Activated T-cell treated with anti-CD3 and anti-CD28 coated beads, Interleukin-2, amount 50 U/mL, for 4 hours (primary cell): ENCODE results near the gene STK39. TPM values are rescaled to one million over a fixed set of nuclear protein-coding genes. Genes with fewer than 3 reads are reported as not detected.

Experiments used
- ATAC-seq, 2 donors: fragments of 200-7000 bp; cut with Tn5 transposase; one replicate each; pipeline ENCODE4 v1.10.0; 2021
- DNase-seq: peaks from one replicate; pipeline ENCODE4 v3.0.0-alpha.2; 2020
- H3K27me3 Mint-ChIP-seq: one replicate; pipeline ENCODE4 v1.8.0; 2021; ENCODE audit warnings: low read depth, mixed read lengths
- H3K36me3 Mint-ChIP-seq: one replicate; pipeline ENCODE4 v1.8.0; 2022; ENCODE audit warnings: mixed read lengths; ENCODE audit not compliant: insufficient read depth
- H3K4me1 Mint-ChIP-seq: one replicate; pipeline ENCODE4 v1.8.0; 2021; ENCODE audit warnings: low read depth, mixed read lengths
- H3K4me3 Mint-ChIP-seq: one replicate; pipeline ENCODE4 v1.8.0; 2021; ENCODE audit warnings: mild to moderate bottlenecking, moderate library complexity, mixed read lengths
- H3K9me3 Mint-ChIP-seq: one replicate; pipeline ENCODE4 v1.8.0; 2021; ENCODE audit warnings: mixed read lengths
- total RNA-seq, 3 donors: library from RNA; stranded (reverse); gene quantifications; one replicate each; pipeline ENCODE4 v1.2.1, GENCODE V29; 2021

Gene STK39
- total RNA-seq, 3 donors from 2014 or later: 24.9 to 31.9 (median 31.5) TPM

DNA sequence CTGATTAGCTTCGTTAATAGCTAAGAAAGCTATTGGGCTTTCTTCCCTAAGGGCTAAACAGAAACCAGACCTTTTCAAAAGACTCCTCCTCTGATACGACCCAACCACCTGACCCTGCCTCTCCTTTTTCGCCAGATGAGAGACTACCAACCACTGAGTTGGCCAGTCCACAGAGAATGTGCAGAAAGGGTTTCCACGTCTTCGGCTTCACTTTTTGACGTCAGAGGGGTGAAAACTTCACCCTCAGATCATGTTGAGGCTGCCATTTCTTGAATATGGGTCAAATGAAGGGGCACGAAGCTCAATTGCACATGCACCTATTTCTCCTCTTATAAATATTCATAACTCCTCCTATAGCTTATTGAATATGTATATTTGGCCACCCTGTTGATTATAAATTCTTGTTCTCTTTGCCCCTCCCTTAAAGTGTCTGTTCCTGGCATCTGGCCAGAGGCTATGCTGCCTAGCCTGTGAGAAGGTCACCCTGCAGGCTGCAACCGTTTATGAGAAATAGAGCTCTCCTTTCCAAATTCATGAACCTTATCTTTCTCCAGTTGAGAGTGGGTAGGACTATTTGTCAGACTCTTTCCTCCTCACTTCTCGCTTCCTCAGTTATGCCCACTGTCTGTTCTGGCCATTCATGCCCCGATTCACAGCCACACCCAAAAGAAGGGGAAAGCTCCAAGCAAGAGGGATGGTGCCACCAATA is 301.6 kb downstream of the STK39 start:
- DNase-seq (no peak), ATAC-seq (no peak)
- Mint-ChIP-seq H3K27me3 (peaks cover 2% of the 10 kb centered on the region), H3K4me1 (no peaks in the 10 kb centered on the region), H3K4me3 (no peak overlapping the region), H3K36me3 (no peaks in the 10 kb centered on the region), H3K9me3 (peaks cover 3% of the 10 kb centered on the region)

DNA sequence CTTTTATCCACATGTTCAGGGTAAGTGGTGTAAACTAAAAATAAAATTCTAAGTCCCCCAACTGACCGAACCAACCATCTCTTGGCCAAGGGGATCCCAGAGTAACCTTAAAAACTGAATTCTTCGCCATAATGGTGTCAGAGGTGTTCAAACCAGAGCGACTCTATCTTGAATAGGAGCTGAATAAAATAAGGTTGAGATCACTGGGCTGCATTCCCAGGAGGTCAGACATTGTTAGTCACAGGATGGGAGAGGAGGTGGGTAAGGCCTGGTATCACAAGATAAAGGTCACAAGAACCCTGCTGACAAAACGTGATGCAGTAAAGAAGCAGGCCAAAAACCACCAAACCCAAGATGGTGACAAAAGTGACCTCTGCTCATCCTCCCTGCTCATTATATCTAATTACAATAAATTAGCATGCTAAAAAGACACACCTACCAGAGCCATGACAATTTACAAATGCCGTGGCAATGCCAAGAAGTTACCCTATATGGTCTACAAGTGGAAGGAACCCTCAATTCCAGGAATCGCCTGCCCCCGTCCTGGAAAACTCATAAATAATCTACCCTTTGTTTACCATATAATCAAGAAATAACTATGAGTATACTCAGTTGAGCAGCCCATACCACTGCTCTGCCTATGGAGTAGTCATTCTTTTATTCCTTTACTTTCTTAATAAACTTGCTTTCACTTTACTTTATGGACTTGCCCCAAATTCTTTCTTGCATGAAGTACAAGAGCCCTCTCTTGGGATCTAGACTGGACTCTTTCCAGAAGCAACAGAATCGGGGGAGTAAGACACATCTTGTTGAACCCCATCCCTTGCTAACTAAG is 302.4 kb downstream of the STK39 start:
- H3K4me1 Mint-ChIP-seq: no peaks in the 10 kb centered on the region
- DNase-seq: no peak
- H3K27me3 Mint-ChIP-seq: peaks cover 8% of the 10 kb centered on the region
- peaks cover 3% of the 10 kb centered on the region for H3K9me3 Mint-ChIP-seq
- H3K36me3 Mint-ChIP-seq: no peaks in the 10 kb centered on the region
- no peak overlapping the region for H3K4me3 Mint-ChIP-seq
- ATAC-seq: no peak

GRCh38 chr2:167943897-167944296 is 303.5 kb downstream of the STK39 start:
- DNase-seq (no peak), ATAC-seq (no peak)
- H3K4me1 Mint-ChIP-seq: no peaks in the 10 kb centered on the region
- no peak overlapping the region for H3K4me3 Mint-ChIP-seq
- peaks cover 3% of the 10 kb centered on the region for H3K9me3 Mint-ChIP-seq
- H3K36me3 Mint-ChIP-seq: no peaks in the 10 kb centered on the region
- H3K27me3 Mint-ChIP-seq: peaks cover 13% of the 10 kb centered on the region

DNA sequence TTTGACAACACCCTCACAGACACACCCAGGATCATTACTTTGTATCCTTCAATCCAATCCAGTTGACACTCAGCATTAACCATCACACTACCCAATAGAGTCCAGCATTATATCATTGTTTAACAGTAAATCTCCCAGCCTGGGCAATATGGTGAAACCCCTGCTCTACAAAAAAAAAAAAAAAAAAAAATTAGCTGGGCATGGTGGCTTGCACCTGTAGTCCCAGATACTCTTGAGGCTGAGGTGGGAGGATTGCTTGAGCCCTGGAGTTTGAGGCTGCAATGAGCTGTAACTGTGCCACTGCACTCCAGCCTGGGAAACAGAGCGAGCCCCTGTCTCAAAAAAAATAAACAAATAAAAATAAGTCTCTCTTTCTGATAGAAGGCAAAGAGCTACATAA is 304.0 kb downstream of the STK39 start:
- peaks cover 3% of the 10 kb centered on the region for H3K9me3 Mint-ChIP-seq
- H3K36me3 Mint-ChIP-seq: no peaks in the 10 kb centered on the region
- no peaks in the 10 kb centered on the region for H3K4me1 Mint-ChIP-seq
- DNase-seq: no peak
- no peak overlapping the region for H3K4me3 Mint-ChIP-seq
- H3K27me3 Mint-ChIP-seq: peaks cover 13% of the 10 kb centered on the region
- ATAC-seq: no peak

DNA sequence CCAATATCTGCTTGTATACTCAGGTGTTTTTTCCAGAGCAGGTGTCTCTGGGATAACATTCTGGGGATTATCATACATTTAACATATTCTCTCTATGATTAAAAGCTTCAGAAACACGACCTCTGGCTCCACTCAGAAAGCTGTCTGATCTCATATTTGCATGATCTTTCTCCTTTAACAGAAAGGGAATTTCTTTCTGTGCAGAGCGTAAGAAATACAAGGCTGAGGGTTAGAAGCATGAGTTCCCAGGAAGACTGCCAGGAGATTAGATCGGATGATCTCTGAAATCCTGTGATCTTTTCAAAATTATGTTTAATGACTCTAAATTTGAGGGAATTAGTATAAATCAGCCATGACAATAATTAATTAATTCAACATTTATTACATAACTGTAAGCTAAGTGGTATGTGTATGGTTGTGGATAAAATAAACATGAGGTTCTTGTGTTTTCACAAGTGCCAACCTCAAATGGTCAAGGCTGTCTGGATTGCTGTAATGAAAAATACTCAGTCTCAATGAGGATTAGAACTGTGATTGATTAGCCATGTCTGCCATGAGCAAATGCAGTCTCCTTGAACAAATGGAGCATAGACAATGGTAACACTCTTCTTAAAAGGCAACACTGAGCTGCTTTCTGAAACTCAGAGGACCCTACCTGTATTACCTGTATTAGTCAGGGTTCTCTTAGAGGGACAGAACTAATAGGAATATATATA is 304.9 kb downstream of the STK39 start:
- no peak for DNase-seq
- Mint-ChIP-seq H3K4me1 (no peaks in the 10 kb centered on the region), H3K4me3 (no peak overlapping the region), H3K36me3 (no peaks in the 10 kb centered on the region), H3K9me3 (peaks cover 3% of the 10 kb centered on the region), H3K27me3 (peaks cover 13% of the 10 kb centered on the region)
- ATAC-seq: no peak

DNA sequence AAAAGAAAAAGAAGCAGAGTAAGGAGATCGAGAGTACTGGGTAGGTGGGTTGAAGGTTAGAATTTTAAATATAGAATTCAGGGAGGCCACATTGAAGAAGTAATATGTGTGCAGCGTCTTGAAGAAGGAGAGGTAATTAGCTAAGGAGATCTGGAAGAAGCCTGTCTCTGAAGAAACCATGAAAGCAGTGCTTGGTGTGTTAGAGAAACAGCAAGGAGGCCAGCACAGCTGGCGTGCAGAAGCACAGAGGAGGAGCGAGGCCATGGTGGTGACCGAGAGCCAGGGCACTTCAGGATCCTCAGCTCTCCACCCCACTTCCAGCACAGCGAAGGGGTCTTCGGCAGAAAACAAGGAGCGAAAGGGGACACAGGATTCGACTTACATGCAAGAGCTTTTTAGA is 305.8 kb downstream of the STK39 start:
- peaks cover 13% of the 10 kb centered on the region for H3K27me3 Mint-ChIP-seq
- H3K36me3 Mint-ChIP-seq: no peaks in the 10 kb centered on the region
- peaks cover 3% of the 10 kb centered on the region for H3K9me3 Mint-ChIP-seq
- DNase-seq: no peak
- ATAC-seq: no peak
- no peaks in the 10 kb centered on the region for H3K4me1 Mint-ChIP-seq
- H3K4me3 Mint-ChIP-seq: no peak overlapping the region

- DNase-seq (no peak), ATAC-seq (no peak)
- Mint-ChIP-seq H3K4me1 (no peaks in the 10 kb centered on the region), H3K27me3 (peaks cover 13% of the 10 kb centered on the region), H3K36me3 (no peaks in the 10 kb centered on the region), H3K4me3 (no peak overlapping the region), H3K9me3 (peaks cover 3% of the 10 kb centered on the region)
These were observed 306.5 kb downstream of the STK39 start for GRCh38 chr2:167940734-167941507.

- H3K4me3 Mint-ChIP-seq: no peak overlapping the region
- ATAC-seq: no peak
- no peaks in the 10 kb centered on the region for H3K36me3 Mint-ChIP-seq
- no peak for DNase-seq
- H3K4me1 Mint-ChIP-seq: no peaks in the 10 kb centered on the region
- H3K9me3 Mint-ChIP-seq: peaks cover 2% of the 10 kb centered on the region
- H3K27me3 Mint-ChIP-seq: peaks cover 13% of the 10 kb centered on the region
These were observed 307.1 kb downstream of the STK39 start for GRCh38 chr2:167940346-167940725.

- no peaks in the 10 kb centered on the region for H3K4me1 Mint-ChIP-seq
- H3K27me3 Mint-ChIP-seq: peaks cover 13% of the 10 kb centered on the region
- H3K4me3 Mint-ChIP-seq: no peak overlapping the region
- H3K36me3 Mint-ChIP-seq: no peaks in the 10 kb centered on the region
- H3K9me3 Mint-ChIP-seq: no peaks in the 10 kb centered on the region
- no peak for DNase-seq
- no peak for ATAC-seq
These were observed 307.7 kb downstream of the STK39 start for GRCh38 chr2:167939514-167940345.

- H3K4me3 Mint-ChIP-seq: no peak overlapping the region
- peaks cover 13% of the 10 kb centered on the region for H3K27me3 Mint-ChIP-seq
- DNase-seq (no peak), ATAC-seq (no peak)
- H3K4me1 Mint-ChIP-seq: no peaks in the 10 kb centered on the region
- no peaks in the 10 kb centered on the region for H3K9me3 Mint-ChIP-seq
- no peaks in the 10 kb centered on the region for H3K36me3 Mint-ChIP-seq
These were observed 310.0 kb downstream of the STK39 start for GRCh38 chr2:167937403-167937802.

DNA sequence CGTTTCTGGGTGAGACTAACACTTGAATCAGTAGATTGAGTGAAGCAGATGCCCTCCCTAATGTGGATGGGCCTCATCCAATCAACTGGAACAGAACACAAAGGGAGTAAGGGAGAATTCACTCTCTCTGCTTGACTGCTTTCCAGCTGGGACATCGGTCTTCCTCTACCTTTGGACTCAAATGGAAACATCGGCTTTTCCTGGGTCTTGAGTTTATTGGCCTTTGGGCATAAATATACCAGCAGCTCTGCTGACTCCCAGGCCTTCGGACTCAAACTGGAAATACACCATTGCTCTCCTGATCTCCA is 311.6 kb downstream of the STK39 start:
- H3K27me3 Mint-ChIP-seq: peaks cover 10% of the 10 kb centered on the region
- DNase-seq: no peak
- H3K9me3 Mint-ChIP-seq: no peaks in the 10 kb centered on the region
- H3K4me3 Mint-ChIP-seq: no peak overlapping the region
- ATAC-seq: no peak
- no peaks in the 10 kb centered on the region for H3K36me3 Mint-ChIP-seq
- H3K4me1 Mint-ChIP-seq: no peaks in the 10 kb centered on the region

GRCh38 chr2:167933097-167933814 is 314.1 kb downstream of the STK39 start:
- H3K27me3 Mint-ChIP-seq: no peaks in the 10 kb centered on the region
- no peak overlapping the region for H3K4me3 Mint-ChIP-seq
- no peaks in the 10 kb centered on the region for H3K9me3 Mint-ChIP-seq
- no peaks in the 10 kb centered on the region for H3K36me3 Mint-ChIP-seq
- no peaks in the 10 kb centered on the region for H3K4me1 Mint-ChIP-seq
- no peak for DNase-seq
- no peak for ATAC-seq

- H3K4me3 Mint-ChIP-seq: no peak overlapping the region
- DNase-seq: no peak
- no peaks in the 10 kb centered on the region for H3K4me1 Mint-ChIP-seq
- no peaks in the 10 kb centered on the region for H3K27me3 Mint-ChIP-seq
- no peak for ATAC-seq
- no peaks in the 10 kb centered on the region for H3K9me3 Mint-ChIP-seq
- H3K36me3 Mint-ChIP-seq: no peaks in the 10 kb centered on the region
These were observed 315.2 kb downstream of the STK39 start for GRCh38 chr2:167932123-167932693.
